Endodermal cell (in vitro differentiated cells): ENCODE measurements around the gene CPM. TPM values are rescaled to one million over a fixed set of nuclear protein-coding genes. Genes with fewer than 3 reads are reported as not detected.
"Not testable (repeated sequence)": the region's sequence is repeated elsewhere in the genome, so short reads cannot be mapped to it uniquely, and the experiment has no call there.

Experiments
- DNase-seq: peaks from one replicate; pipeline ENCODE4 v3.0.0-alpha.2; 2017
- H3K27ac ChIP-seq: 2 replicates; pipeline ENCODE4 v1.5.1; 2013; ENCODE audit warnings: mild to moderate bottlenecking, low read depth, low read length, moderate library complexity
- H3K27me3 ChIP-seq: 2 replicates; pipeline ENCODE4 v1.6.1; 2013; ENCODE audit warnings: mild to moderate bottlenecking, low read length, moderate library complexity; ENCODE audit not compliant: insufficient read depth, control insufficient read depth, poor library complexity, severe bottlenecking
- H3K36me3 ChIP-seq: 2 replicates; pipeline ENCODE4 v1.7.0; 2013; ENCODE audit warnings: mild to moderate bottlenecking, low read length, moderate library complexity; ENCODE audit not compliant: control insufficient read depth, insufficient read depth
- H3K4me1 ChIP-seq: one replicate; pipeline ENCODE4 v1.7.0; 2013; ENCODE audit warnings: low read length; ENCODE audit not compliant: control insufficient read depth, insufficient read depth
- H3K4me3 ChIP-seq: 2 replicates; pipeline ENCODE4 v1.5.1; 2013; ENCODE audit warnings: mild to moderate bottlenecking, low read length, moderate library complexity
- H3K9ac ChIP-seq: 2 replicates; pipeline ENCODE4 v1.6.1; 2013; ENCODE audit warnings: mild to moderate bottlenecking, low read length, moderate library complexity; ENCODE audit not compliant: poor library complexity, severe bottlenecking; ENCODE audit errors: extremely low read depth
- H3K9me3 ChIP-seq: 2 replicates; pipeline ENCODE4 v1.6.1; 2013; ENCODE audit warnings: mild to moderate bottlenecking, low read length, moderate library complexity; ENCODE audit not compliant: control insufficient read depth
- H3K27ac Mint-ChIP-seq: 2 replicates; pipeline ENCODE4 v1.8.0; 2020; ENCODE audit warnings: mixed read lengths
- H3K27me3 Mint-ChIP-seq: 2 replicates; pipeline ENCODE4 v1.8.0; 2021; ENCODE audit warnings: mild to moderate bottlenecking, mixed read lengths; ENCODE audit not compliant: insufficient read depth
- H3K36me3 Mint-ChIP-seq: 2 replicates; pipeline ENCODE4 v1.8.0; 2020; ENCODE audit warnings: low read depth, mixed read lengths
- H3K4me1 Mint-ChIP-seq: 2 replicates; pipeline ENCODE4 v1.8.0; 2020; ENCODE audit warnings: mixed read lengths
- H3K4me3 Mint-ChIP-seq: 2 replicates; pipeline ENCODE4 v1.8.0; 2020; ENCODE audit warnings: mild to moderate bottlenecking, moderate library complexity, mixed read lengths
- H3K9me3 Mint-ChIP-seq: 2 replicates; pipeline ENCODE4 v1.8.0; 2020; ENCODE audit warnings: mild to moderate bottlenecking, mixed read lengths
- WGBS, 2 experiments: methylation state at CpG; one replicate each; pipeline versions ENCODE4 v1.1.5 to v1.1.7; 2013; ENCODE audit warnings: missing lambda C conversion rate in 2 of 2, mixed read lengths in 1 of 2; ENCODE audit not compliant: insufficient coverage in 1 of 2, insufficient read length in 1 of 2; 5-methylcytosine and 5-hydroxymethylcytosine counted together
- total RNA-seq, 2 donors: library from RNA; stranded (reverse); fragmentation: NEBNext Ultra II Directional in 1 of 2; extraction: Animal tissue kit (Norgen Biotek cat#: 25700) in 1 of 2; gene quantifications; 2 replicates in 1 of 2; 3 replicates in 1 of 2; pipeline ENCODE4 v1.2.1, GENCODE V29; 2021
- TF ChIP-seq, protein P1 (sequence below): fragments of 200-600 bp; sonication (generic); conservative IDR thresholded peaks from 2 replicates; pipeline ENCODE4 v1.5.0; 2021; ENCODE audit warnings: antibody characterized with exemption, mild to moderate bottlenecking

The CPM gene
- total RNA-seq, 2 donors from 2014 or later, result 0.80 to 0.86 TPM

DNA sequence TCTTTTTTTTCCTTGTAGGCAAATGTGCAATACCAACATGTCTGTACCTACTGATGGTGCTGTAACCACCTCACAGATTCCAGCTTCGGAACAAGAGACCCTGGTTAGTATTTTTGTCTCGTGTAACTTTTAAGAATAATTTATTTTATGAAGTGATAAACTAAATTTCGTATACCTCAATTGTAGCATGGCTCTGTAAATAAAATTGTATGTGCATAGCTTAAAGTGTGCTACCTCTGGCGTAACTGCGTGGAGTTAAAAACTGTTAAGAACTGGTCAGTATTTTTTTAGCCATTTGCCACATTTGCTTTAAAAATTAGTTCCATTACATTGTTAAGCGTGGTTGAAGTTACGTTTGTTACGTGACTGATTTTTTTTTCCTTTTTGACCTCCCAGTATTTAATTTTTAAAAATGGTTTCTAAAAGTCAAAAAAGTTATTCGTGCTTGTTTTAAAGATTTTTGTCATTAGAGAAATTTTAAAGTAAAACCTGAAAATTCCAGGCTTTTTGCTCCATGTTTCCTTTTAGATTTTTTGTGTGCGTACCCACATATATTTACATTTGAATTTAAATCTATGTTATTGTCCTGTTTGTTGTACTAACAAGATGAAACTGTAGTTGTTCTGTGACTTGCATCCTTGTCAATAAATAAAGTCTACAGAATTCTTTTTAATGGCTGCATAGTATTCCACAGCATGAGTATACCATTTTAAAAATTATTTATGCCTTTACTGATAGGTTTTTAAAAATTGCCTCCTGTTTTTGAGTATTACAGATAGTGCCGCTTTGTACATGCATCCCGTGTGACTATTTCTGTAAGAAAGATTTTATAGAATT, 123.6 kb downstream of the CPM start:
- Mint-ChIP-seq H3K4me1 (peaks cover 27% of the 10 kb centered on the region), H3K27ac (peak overlapping the region; percentile 99), H3K27me3 (no peaks in the 10 kb centered on the region), H3K9me3 (no peaks in the 10 kb centered on the region), H3K36me3 (peaks cover 39% of the 10 kb centered on the region), H3K4me3 (peak overlapping the region; percentile 95)
- TF ChIP-seq, protein P1, sequence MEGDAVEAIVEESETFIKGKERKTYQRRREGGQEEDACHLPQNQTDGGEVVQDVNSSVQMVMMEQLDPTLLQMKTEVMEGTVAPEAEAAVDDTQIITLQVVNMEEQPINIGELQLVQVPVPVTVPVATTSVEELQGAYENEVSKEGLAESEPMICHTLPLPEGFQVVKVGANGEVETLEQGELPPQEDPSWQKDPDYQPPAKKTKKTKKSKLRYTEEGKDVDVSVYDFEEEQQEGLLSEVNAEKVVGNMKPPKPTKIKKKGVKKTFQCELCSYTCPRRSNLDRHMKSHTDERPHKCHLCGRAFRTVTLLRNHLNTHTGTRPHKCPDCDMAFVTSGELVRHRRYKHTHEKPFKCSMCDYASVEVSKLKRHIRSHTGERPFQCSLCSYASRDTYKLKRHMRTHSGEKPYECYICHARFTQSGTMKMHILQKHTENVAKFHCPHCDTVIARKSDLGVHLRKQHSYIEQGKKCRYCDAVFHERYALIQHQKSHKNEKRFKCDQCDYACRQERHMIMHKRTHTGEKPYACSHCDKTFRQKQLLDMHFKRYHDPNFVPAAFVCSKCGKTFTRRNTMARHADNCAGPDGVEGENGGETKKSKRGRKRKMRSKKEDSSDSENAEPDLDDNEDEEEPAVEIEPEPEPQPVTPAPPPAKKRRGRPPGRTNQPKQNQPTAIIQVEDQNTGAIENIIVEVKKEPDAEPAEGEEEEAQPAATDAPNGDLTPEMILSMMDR, result no peak
- 72 to 80% methylated on average over 10 to 11 of the region's 12 CpGs for WGBS, 2 experiments
- H3K27me3 ChIP-seq, result no peaks in the 10 kb centered on the region
- peak overlapping the region; percentile 97 for H3K9ac ChIP-seq
- peaks cover 3% of the 10 kb centered on the region for H3K4me1 ChIP-seq
- DNase-seq, result no peak
- peak overlapping the region; percentile 97 for H3K4me3 ChIP-seq
- H3K9me3 ChIP-seq, result no peaks in the 10 kb centered on the region
- H3K27ac ChIP-seq, result peak overlapping the region; percentile 98
- H3K36me3 ChIP-seq, result peaks cover 42% of the 10 kb centered on the region

DNA sequence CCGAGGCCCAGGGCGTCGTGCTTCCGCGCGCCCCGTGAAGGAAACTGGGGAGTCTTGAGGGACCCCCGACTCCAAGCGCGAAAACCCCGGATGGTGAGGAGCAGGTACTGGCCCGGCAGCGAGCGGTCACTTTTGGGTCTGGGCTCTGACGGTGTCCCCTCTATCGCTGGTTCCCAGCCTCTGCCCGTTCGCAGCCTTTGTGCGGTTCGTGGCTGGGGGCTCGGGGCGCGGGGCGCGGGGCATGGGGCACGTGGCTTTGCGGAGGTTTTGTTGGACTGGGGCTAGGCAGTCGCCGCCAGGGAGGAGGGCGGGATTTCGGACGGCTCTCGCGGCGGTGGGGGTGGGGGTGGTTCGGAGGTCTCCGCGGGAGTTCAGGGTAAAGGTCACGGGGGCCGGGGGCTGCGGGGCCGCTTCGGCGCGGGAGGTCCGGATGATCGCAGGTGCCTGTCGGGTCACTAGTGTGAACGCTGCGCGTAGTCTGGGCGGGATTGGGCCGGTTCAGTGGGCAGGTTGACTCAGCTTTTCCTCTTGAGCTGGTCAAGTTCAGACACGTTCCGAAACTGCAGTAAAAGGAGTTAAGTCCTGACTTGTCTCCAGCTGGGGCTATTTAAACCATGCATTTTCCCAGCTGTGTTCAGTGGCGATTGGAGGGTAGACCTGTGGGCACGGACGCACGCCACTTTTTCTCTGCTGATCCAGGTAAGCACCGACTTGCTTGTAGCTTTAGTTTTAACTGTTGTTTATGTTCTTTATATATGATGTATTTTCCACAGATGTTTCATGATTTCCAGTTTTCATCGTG, 124.4 kb downstream of the CPM start:
- H3K9ac ChIP-seq, result peak overlapping the region; percentile 97
- H3K9me3 ChIP-seq, result no peaks in the 10 kb centered on the region
- peaks cover 34% of the 10 kb centered on the region for H3K36me3 ChIP-seq
- Mint-ChIP-seq H3K27me3 (no peaks in the 10 kb centered on the region), H3K36me3 (peaks cover 38% of the 10 kb centered on the region), H3K4me1 (peaks cover 31% of the 10 kb centered on the region), H3K9me3 (no peaks in the 10 kb centered on the region), H3K4me3 (peak overlapping the region; percentile 95), H3K27ac (peak overlapping the region; percentile 99)
- no peaks in the 10 kb centered on the region for H3K27me3 ChIP-seq
- WGBS, 2 experiments, result 0 to 2% methylated on average over 22 to 60 of the region's 61 CpGs
- H3K4me1 ChIP-seq, result peaks cover 3% of the 10 kb centered on the region
- peak overlapping the region; percentile 98 for H3K27ac ChIP-seq
- peak overlapping the region; percentile 97 for H3K4me3 ChIP-seq
- TF ChIP-seq, protein P1, result no peak
- peak; percentile 97 for DNase-seq

DNA sequence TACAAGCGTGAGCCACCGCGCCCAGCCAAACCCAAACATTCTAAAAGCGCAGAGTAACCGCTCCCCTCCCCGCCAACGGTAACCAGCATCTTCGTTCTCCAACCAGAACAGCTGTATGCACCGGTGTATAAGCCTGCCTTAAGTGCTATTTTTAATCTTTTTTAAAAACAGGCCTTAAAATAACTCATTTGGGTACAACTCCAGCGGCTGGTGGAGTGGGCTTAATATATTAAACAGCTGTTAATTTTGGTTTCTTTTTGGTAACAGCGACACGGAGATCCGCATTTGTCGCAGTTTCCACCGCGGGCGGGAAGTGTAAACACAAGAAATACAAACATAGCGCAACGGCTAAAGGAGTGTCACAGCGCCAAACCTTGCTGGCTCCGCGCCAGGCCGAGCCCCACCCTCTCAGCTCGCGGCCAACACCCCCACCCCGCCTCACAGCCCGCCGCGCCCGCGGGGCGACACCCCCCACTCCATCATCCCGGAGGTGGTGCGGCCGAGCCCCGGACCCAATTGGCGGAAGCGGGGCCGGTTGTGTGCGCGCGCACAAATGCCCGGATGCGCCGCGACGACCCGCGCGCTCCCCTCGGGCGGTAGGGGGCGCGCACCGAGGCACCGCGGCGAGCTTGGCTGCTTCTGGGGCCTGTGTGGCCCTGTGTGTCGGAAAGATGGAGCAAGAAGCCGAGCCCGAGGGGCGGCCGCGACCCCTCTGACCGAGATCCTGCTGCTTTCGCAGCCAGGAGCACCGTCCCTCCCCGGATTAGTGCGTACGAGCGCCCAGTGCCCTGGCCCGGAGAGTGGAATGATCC, 125.2 kb downstream of the CPM start, which contains the start of gene MDM2:
TSS of gene MDM2 (plus strand) at position 602 of the 812 bp plus-strand sequence. CDS start 301 bp downstream, outside the sequence.
- no peaks in the 10 kb centered on the region for H3K27me3 ChIP-seq
- peak within 1 kb of the TSS; percentile 98 for H3K27ac ChIP-seq
- 1 to 3% methylated on average over 29 to 72 of the region's 72 CpGs for WGBS, 2 experiments
- Mint-ChIP-seq H3K4me3 (peak within 1 kb of the TSS; percentile 95), H3K36me3 (peaks cover 31% of the 10 kb centered on the region), H3K27me3 (no peaks in the 10 kb centered on the region), H3K4me1 (peaks cover 24% of the 10 kb centered on the region), H3K9me3 (no peaks in the 10 kb centered on the region), H3K27ac (peak within 1 kb of the TSS; percentile 99)
- H3K4me3 ChIP-seq, result peak within 1 kb of the TSS; percentile 97
- H3K9ac ChIP-seq, result peak within 1 kb of the TSS; percentile 97
- peaks cover 27% of the 10 kb centered on the region for H3K36me3 ChIP-seq
- DNase-seq, result peak; percentile 99
- H3K9me3 ChIP-seq, result no peaks in the 10 kb centered on the region
- TF ChIP-seq, protein P1, result peak; percentile 83
- H3K4me1 ChIP-seq, result peaks cover 3% of the 10 kb centered on the region

DNA sequence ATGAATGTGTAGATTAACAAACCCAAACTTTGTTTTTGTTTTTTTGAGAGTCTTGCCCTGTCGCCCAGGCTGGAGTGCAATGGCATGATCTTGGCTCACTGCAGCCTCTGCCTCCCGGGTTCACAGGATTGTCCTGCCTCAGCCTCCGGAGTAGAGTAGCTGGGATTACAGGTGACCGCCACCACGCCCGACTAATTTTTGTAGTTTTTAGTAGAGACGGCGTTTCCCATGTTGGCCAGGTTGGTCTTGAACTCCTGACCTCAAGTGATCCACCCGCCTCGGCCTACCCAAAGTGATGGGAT, 125.7 kb downstream of the CPM start:
- Mint-ChIP-seq H3K4me3 (peak overlapping the region; percentile 95), H3K36me3 (peaks cover 28% of the 10 kb centered on the region), H3K4me1 (peaks cover 22% of the 10 kb centered on the region), H3K27ac (peak overlapping the region; percentile 96)
- 41 to 52% methylated on average over 10 of the region's 10 CpGs for WGBS, 2 experiments
- H3K9me3 Mint-ChIP-seq, H3K27me3 Mint-ChIP-seq, H3K4me1 ChIP-seq, H3K9me3 ChIP-seq, H3K27me3 ChIP-seq: not testable (repeated sequence)
- Histone ChIP-seq H3K4me3 (peak overlapping the region; percentile 97), H3K36me3 (peaks cover 21% of the 10 kb centered on the region), H3K9ac (peak overlapping the region; percentile 97), H3K27ac (peak overlapping the region; percentile 60)
- peak; percentile 86 for DNase-seq
